HepG2 (cell line): ENCODE results near the gene PYCARD. TPM values are rescaled to one million over a fixed set of nuclear protein-coding genes. Genes with fewer than 3 reads are reported as not detected.

Experiments
- HNRNPLL ChIP-seq: fragments of 200-400 bp; formaldehyde crosslinking; IDR thresholded peaks from 2 replicates; pipeline ENCODE4 v1.6.1; 2017; ENCODE audit warnings: mild to moderate bottlenecking, low read depth, low read length; ENCODE audit not compliant: poor library complexity, severe bottlenecking
- SAFB2 ChIP-seq: sonication (generic); formaldehyde crosslinking; IDR thresholded peaks from 2 replicates; pipeline ENCODE4 v1.5.1; 2020; ENCODE audit warnings: missing genetic modification reagents, low read depth, mild to moderate bottlenecking, borderline replicate concordance
- SALL1 ChIP-seq: sonication (generic); formaldehyde crosslinking; IDR thresholded peaks from 2 replicates; pipeline ENCODE4 v1.8.0; 2022; ENCODE audit warnings: mild to moderate bottlenecking, missing genetic modification reagents
- SALL2 ChIP-seq: sonication (generic); formaldehyde crosslinking; IDR thresholded peaks from 2 replicates; pipeline ENCODE4 v1.8.1; 2023; ENCODE audit warnings: mild to moderate bottlenecking, missing genetic modification reagents, inconsistent platforms
- THAP7 ChIP-seq: sonication (generic); formaldehyde crosslinking; IDR thresholded peaks from 2 replicates; pipeline ENCODE4 v1.8.1; 2023; ENCODE audit warnings: mild to moderate bottlenecking, missing genetic modification reagents
- TRIM24 ChIP-seq: sonication (generic); formaldehyde crosslinking; IDR thresholded peaks from 2 replicates; pipeline ENCODE4 v1.8.0; 2022; ENCODE audit warnings: mild to moderate bottlenecking, missing genetic modification reagents
- ZBTB14 ChIP-seq: sonication (generic); formaldehyde crosslinking; IDR thresholded peaks from 2 replicates; pipeline ENCODE4 v1.4.0; 2020; ENCODE audit warnings: missing genetic modification reagents
- ZMYM2 ChIP-seq: sonication (generic); formaldehyde crosslinking; IDR thresholded peaks from 2 replicates; pipeline ENCODE4 v1.8.0; 2022; ENCODE audit warnings: mild to moderate bottlenecking, missing genetic modification reagents
- ZNF205 ChIP-seq: IDR thresholded peaks from 2 replicates; pipeline ENCODE4 v1.6.1; 2018; ENCODE audit warnings: missing biosample characterization, missing genetic modification reagents
- ZNF446 ChIP-seq: sonication (generic); formaldehyde crosslinking; IDR thresholded peaks from 2 replicates; pipeline ENCODE4 v1.5.0; 2020; ENCODE audit warnings: mild to moderate bottlenecking, missing genetic modification reagents
- ZNF607 ChIP-seq: sonication (generic); formaldehyde crosslinking; IDR thresholded peaks from 2 replicates; pipeline ENCODE4 v1.5.1; 2020; ENCODE audit warnings: missing genetic modification reagents, mild to moderate bottlenecking, borderline replicate concordance
- ZNF678 ChIP-seq: sonication (generic); formaldehyde crosslinking; IDR thresholded peaks from 2 replicates; pipeline ENCODE4 v1.4.0; 2020; ENCODE audit warnings: mild to moderate bottlenecking, missing genetic modification reagents
- ZNF891 ChIP-seq: sonication (generic); formaldehyde crosslinking; IDR thresholded peaks from 2 replicates; pipeline ENCODE4 v1.5.0; 2020; ENCODE audit warnings: mild to moderate bottlenecking, missing genetic modification reagents
- ZUFSP ChIP-seq: sonication (generic); formaldehyde crosslinking; IDR thresholded peaks from 2 replicates; pipeline ENCODE4 v1.9.0; 2021; ENCODE audit warnings: missing genetic modification reagents, mild to moderate bottlenecking, borderline replicate concordance
- polyA plus RNA-seq, 8 experiments: library from polyadenylated mRNA; depleted of rRNA in 3 of 8; stranded (reverse) in 7 of 8; unstranded in 1 of 8; fragments of >200 nt; fragmentation: Illumina TruSeq in 4 of 8; extraction: Trizol in 4 of 8; gene quantifications; 2 replicates each; pipeline versions ENCODE4 v1.2.1 to v1.2.3, GENCODE V29; 2011 to 2016; ENCODE audit warnings: low read depth in 4 of 8, missing spikeins in 1 of 8, mixed read lengths in 1 of 8; ENCODE audit not compliant: insufficient read depth in 1 of 8
- total RNA-seq, 5 experiments: library from RNA; depleted of rRNA; stranded (reverse); fragments of >200 nt; fragmentation: Illumina TruSeq; extraction: Trizol; gene quantifications; 2 replicates each; pipeline ENCODE4 v1.2.3, GENCODE V29; 2016; ENCODE audit warnings: low read depth in 1 of 5
- TF ChIP-seq, protein P1 (sequence below): sonication (generic); formaldehyde crosslinking; IDR thresholded peaks from 2 replicates; pipeline ENCODE4 v1.4.0; 2020; ENCODE audit warnings: missing genetic modification reagents
- TF ChIP-seq, protein P2 (sequence below): sonication (generic); formaldehyde crosslinking; IDR thresholded peaks from 2 replicates; pipeline ENCODE4 v1.5.1; 2020; ENCODE audit warnings: mild to moderate bottlenecking, missing genetic modification reagents, moderate library complexity
- TF ChIP-seq, protein P3 (sequence below): IDR thresholded peaks from 2 replicates; pipeline ENCODE4 v1.6.1; 2012; ENCODE audit warnings: inconsistent platforms

The PYCARD gene
- total and polyA plus RNA-seq, 2 of the 13 experiments (the other 11 are each of a cell fraction or from before 2014, with no cell fraction given) = 4.8 to 9.2 TPM

DNA sequence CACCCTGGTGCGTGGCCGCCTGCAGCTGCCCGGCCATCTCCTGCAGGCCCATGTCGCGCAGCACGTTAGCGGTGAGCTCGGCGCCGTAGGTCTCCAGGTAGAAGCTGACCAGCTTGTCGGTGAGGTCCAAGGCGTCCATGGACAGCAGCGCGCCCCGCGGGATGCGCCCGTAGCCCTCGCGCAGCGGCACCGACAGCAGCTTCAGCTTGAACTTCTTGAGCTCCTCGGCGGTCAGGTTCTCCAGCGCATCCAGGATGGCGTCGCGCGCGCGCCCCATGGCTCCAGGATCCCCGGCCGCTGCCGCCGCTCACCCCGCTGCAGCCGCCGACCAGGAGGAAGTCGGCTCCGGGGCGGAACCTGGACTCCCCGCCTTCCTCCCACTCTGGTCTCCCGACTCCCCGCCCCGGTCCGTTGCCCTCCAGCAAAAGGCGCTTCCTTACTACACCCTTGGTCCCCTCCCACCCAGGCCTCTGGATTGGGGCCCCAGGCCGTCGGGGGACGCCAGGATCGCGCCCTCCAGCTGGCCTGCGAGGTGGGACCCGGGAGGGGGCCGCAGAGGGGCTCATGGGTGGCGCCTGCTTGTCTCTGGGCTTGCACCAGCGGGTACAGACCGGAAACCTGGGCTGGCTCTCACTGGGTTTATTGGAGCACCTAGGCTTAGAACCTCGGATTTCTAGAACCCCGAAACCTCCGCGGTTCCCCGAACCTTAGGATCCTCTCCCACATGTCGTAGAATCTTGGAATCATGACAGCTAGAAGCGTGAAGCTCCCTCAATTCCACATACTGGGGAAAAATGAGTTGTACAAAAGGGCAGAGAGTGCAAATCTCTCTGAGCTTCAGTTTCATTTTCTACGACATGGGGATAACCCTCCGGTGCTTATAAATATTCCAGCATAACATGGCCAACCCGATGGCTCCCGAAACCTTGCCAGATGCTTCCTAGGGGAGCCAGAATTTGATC lies at the start of gene PYCARD (continued):
- TF ChIP-seq SALL2 (CRISPR knock-in tag) (peak; percentile 44; the same call in 1 of the 2 replicates), SALL1 (CRISPR knock-in tag) (peak; percentile 36), ZUFSP (no peak), ZMYM2 (peak; percentile 23; the same call in 1 of the 2 replicates), THAP7 (CRISPR knock-in tag) (no peak), ZNF678 (CRISPR knock-in tag) (no peak), SAFB2 (CRISPR knock-in tag) (peak; percentile 67; the same call in 1 of the 2 replicates), ZNF205 (CRISPR knock-in tag) (no peak), ZNF607 (peak; percentile 57), HNRNPLL (peak; percentile 46), ZNF446 (CRISPR knock-in tag) (0 out of 2 replicates have a peak, but pooled peaks have one; percentile 46), TRIM24 (CRISPR knock-in tag) (no peak), ZBTB14 (CRISPR knock-in tag) (0 out of 2 replicates have a peak, but pooled peaks have one; percentile 36), ZNF891 (CRISPR knock-in tag) (peak; percentile 40; the same call in 1 of the 2 replicates)
- TF ChIP-seq, protein P1, sequence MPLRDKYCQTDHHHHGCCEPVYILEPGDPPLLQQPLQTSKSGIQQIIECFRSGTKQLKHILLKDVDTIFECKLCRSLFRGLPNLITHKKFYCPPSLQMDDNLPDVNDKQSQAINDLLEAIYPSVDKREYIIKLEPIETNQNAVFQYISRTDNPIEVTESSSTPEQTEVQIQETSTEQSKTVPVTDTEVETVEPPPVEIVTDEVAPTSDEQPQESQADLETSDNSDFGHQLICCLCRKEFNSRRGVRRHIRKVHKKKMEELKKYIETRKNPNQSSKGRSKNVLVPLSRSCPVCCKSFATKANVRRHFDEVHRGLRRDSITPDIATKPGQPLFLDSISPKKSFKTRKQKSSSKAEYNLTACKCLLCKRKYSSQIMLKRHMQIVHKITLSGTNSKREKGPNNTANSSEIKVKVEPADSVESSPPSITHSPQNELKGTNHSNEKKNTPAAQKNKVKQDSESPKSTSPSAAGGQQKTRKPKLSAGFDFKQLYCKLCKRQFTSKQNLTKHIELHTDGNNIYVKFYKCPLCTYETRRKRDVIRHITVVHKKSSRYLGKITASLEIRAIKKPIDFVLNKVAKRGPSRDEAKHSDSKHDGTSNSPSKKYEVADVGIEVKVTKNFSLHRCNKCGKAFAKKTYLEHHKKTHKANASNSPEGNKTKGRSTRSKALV (CRISPR knock-in tag) = peak; percentile 99
- TF ChIP-seq, protein P2, sequence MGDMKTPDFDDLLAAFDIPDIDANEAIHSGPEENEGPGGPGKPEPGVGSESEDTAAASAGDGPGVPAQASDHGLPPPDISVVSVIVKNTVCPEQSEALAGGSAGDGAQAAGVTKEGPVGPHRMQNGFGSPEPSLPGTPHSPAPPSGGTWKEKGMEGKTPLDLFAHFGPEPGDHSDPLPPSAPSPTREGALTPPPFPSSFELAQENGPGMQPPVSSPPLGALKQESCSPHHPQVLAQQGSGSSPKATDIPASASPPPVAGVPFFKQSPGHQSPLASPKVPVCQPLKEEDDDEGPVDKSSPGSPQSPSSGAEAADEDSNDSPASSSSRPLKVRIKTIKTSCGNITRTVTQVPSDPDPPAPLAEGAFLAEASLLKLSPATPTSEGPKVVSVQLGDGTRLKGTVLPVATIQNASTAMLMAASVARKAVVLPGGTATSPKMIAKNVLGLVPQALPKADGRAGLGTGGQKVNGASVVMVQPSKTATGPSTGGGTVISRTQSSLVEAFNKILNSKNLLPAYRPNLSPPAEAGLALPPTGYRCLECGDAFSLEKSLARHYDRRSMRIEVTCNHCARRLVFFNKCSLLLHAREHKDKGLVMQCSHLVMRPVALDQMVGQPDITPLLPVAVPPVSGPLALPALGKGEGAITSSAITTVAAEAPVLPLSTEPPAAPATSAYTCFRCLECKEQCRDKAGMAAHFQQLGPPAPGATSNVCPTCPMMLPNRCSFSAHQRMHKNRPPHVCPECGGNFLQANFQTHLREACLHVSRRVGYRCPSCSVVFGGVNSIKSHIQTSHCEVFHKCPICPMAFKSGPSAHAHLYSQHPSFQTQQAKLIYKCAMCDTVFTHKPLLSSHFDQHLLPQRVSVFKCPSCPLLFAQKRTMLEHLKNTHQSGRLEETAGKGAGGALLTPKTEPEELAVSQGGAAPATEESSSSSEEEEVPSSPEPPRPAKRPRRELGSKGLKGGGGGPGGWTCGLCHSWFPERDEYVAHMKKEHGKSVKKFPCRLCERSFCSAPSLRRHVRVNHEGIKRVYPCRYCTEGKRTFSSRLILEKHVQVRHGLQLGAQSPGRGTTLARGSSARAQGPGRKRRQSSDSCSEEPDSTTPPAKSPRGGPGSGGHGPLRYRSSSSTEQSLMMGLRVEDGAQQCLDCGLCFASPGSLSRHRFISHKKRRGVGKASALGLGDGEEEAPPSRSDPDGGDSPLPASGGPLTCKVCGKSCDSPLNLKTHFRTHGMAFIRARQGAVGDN = peak; percentile 74
- TF ChIP-seq, protein P3, sequence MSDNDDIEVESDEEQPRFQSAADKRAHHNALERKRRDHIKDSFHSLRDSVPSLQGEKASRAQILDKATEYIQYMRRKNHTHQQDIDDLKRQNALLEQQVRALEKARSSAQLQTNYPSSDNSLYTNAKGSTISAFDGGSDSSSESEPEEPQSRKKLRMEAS = peak; percentile 38; the same call in 1 of the 2 replicates
